ENCODE results near the gene CD99. TPM values are rescaled to one million over a fixed set of nuclear protein-coding genes. Genes with fewer than 3 reads are reported as not detected.

CD99 gene
- total and polyA plus RNA-seq, 2 of the 13 experiments (the other 11 are each of a cell fraction or from before 2014, with no cell fraction given), result 78.8 to 111 TPM

- TF ChIP-seq, protein P1, sequence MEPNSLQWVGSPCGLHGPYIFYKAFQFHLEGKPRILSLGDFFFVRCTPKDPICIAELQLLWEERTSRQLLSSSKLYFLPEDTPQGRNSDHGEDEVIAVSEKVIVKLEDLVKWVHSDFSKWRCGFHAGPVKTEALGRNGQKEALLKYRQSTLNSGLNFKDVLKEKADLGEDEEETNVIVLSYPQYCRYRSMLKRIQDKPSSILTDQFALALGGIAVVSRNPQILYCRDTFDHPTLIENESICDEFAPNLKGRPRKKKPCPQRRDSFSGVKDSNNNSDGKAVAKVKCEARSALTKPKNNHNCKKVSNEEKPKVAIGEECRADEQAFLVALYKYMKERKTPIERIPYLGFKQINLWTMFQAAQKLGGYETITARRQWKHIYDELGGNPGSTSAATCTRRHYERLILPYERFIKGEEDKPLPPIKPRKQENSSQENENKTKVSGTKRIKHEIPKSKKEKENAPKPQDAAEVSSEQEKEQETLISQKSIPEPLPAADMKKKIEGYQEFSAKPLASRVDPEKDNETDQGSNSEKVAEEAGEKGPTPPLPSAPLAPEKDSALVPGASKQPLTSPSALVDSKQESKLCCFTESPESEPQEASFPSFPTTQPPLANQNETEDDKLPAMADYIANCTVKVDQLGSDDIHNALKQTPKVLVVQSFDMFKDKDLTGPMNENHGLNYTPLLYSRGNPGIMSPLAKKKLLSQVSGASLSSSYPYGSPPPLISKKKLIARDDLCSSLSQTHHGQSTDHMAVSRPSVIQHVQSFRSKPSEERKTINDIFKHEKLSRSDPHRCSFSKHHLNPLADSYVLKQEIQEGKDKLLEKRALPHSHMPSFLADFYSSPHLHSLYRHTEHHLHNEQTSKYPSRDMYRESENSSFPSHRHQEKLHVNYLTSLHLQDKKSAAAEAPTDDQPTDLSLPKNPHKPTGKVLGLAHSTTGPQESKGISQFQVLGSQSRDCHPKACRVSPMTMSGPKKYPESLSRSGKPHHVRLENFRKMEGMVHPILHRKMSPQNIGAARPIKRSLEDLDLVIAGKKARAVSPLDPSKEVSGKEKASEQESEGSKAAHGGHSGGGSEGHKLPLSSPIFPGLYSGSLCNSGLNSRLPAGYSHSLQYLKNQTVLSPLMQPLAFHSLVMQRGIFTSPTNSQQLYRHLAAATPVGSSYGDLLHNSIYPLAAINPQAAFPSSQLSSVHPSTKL (CRISPR knock-in tag; IDR thresholded peaks at IDR 0.05), result peak; percentile 57
- TF ChIP-seq SRSF1 (optimal IDR thresholded peaks at IDR 0.05; ENCODE audit: low read depth, low read length), result no peak
- no peak for TF ChIP-seq CCDC6 (CRISPR knock-in tag; IDR thresholded peaks at IDR 0.05)
- peak; percentile 46; the same call in 1 of the 2 replicates for TF ChIP-seq FOXA1 (IDR thresholded peaks at IDR 0.05)
- TF ChIP-seq FOXA1 (CRISPR knock-in tag; IDR thresholded peaks at IDR 0.05), result peak; percentile 87
- TF ChIP-seq ESRRA (CRISPR knock-in tag; IDR thresholded peaks at IDR 0.05; ENCODE audit: low read depth), result no peak
- TF ChIP-seq, protein P2, sequence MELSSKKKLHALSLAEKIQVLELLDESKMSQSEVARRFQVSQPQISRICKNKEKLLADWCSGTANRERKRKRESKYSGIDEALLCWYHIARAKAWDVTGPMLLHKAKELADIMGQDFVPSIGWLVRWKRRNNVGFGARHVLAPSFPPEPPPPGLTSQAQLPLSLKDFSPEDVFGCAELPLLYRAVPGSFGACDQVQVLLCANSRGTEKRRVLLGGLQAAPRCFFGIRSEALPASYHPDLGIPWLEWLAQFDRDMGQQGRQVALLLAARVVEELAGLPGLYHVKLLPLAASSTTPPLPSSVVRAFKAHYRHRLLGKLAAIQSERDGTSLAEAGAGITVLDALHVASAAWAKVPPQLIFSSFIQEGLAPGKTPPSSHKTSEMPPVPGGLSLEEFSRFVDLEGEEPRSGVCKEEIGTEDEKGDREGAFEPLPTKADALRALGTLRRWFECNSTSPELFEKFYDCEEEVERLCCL (CRISPR knock-in tag; IDR thresholded peaks at IDR 0.05; ENCODE audit: borderline replicate concordance), result no peak
- TF ChIP-seq, protein P3, sequence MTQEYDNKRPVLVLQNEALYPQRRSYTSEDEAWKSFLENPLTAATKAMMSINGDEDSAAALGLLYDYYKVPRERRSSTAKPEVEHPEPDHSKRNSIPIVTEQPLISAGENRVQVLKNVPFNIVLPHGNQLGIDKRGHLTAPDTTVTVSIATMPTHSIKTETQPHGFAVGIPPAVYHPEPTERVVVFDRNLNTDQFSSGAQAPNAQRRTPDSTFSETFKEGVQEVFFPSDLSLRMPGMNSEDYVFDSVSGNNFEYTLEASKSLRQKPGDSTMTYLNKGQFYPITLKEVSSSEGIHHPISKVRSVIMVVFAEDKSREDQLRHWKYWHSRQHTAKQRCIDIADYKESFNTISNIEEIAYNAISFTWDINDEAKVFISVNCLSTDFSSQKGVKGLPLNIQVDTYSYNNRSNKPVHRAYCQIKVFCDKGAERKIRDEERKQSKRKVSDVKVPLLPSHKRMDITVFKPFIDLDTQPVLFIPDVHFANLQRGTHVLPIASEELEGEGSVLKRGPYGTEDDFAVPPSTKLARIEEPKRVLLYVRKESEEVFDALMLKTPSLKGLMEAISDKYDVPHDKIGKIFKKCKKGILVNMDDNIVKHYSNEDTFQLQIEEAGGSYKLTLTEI (CRISPR knock-in tag; conservative IDR thresholded peaks at IDR 0.05), result no peak
- TF ChIP-seq CEBPB (IDR thresholded peaks at IDR 0.05; ENCODE audit: borderline replicate concordance, low read depth, low read length), result no peak
- TF ChIP-seq ZBTB43 (CRISPR knock-in tag; conservative IDR thresholded peaks at IDR 0.05), result peak; percentile 83
- no peak for TF ChIP-seq ZNF780A (CRISPR knock-in tag; IDR thresholded peaks at IDR 0.05)
- TF ChIP-seq ZNF234 (CRISPR knock-in tag; conservative IDR thresholded peaks at IDR 0.05), result no peak
- no peak for TF ChIP-seq KDM4B (CRISPR knock-in tag; IDR thresholded peaks at IDR 0.05)
- TF ChIP-seq, protein P4, sequence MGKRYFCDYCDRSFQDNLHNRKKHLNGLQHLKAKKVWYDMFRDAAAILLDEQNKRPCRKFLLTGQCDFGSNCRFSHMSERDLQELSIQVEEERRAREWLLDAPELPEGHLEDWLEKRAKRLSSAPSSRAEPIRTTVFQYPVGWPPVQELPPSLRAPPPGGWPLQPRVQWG (CRISPR knock-in tag; IDR thresholded peaks at IDR 0.05; ENCODE audit: borderline replicate concordance, low read depth), result no peak
- TF ChIP-seq, protein P5, sequence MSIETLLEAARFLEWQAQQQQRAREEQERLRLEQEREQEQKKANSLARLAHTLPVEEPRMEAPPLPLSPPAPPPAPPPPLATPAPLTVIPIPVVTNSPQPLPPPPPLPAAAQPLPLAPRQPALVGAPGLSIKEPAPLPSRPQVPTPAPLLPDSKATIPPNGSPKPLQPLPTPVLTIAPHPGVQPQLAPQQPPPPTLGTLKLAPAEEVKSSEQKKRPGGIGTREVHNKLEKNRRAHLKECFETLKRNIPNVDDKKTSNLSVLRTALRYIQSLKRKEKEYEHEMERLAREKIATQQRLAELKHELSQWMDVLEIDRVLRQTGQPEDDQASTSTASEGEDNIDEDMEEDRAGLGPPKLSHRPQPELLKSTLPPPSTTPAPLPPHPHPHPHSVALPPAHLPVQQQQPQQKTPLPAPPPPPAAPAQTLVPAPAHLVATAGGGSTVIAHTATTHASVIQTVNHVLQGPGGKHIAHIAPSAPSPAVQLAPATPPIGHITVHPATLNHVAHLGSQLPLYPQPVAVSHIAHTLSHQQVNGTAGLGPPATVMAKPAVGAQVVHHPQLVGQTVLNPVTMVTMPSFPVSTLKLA (IDR thresholded peaks at IDR 0.05), result peak; percentile 39
- TF ChIP-seq, protein P6, sequence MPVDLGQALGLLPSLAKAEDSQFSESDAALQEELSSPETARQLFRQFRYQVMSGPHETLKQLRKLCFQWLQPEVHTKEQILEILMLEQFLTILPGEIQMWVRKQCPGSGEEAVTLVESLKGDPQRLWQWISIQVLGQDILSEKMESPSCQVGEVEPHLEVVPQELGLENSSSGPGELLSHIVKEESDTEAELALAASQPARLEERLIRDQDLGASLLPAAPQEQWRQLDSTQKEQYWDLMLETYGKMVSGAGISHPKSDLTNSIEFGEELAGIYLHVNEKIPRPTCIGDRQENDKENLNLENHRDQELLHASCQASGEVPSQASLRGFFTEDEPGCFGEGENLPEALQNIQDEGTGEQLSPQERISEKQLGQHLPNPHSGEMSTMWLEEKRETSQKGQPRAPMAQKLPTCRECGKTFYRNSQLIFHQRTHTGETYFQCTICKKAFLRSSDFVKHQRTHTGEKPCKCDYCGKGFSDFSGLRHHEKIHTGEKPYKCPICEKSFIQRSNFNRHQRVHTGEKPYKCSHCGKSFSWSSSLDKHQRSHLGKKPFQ (CRISPR knock-in tag; IDR thresholded peaks at IDR 0.05; ENCODE audit: insufficient replicate concordance), result no peak
- TF ChIP-seq RFXANK (CRISPR knock-in tag; IDR thresholded peaks at IDR 0.05), result no peak
- peak; percentile 94 for TF ChIP-seq FOXA3 (CRISPR knock-in tag; IDR thresholded peaks at IDR 0.05)
Measured at GRCh38 chrX:2707334-2707760, 16.3 kb downstream of the CD99 start (continued).

All from HepG2 (cell line).